HepG2 (cell line): ENCODE measurements around the gene SSH3. TPM values are rescaled to one million over a fixed set of nuclear protein-coding genes. Genes with fewer than 3 reads are reported as not detected.

Source experiments
- CBX1 ChIP-seq: IDR thresholded peaks from one replicate; pipeline ENCODE4 v1.6.1; 2016; ENCODE audit warnings: antibody characterized with exemption, low read depth
- DBP ChIP-seq: sonication (generic); formaldehyde crosslinking; IDR thresholded peaks from 2 replicates; pipeline ENCODE4 v1.4.0; 2020; ENCODE audit warnings: missing genetic modification reagents; ENCODE audit errors: not compliant biosample characterization
- DZIP1 ChIP-seq: sonication (generic); formaldehyde crosslinking; IDR thresholded peaks from 2 replicates; pipeline ENCODE4 v1.5.0; 2020; ENCODE audit warnings: mild to moderate bottlenecking, missing genetic modification reagents
- FOXA3 ChIP-seq: IDR thresholded peaks from 2 replicates; pipeline ENCODE4 v1.6.1; 2016; ENCODE audit warnings: missing genetic modification reagents, missing compliant biosample characterization
- HMG20B ChIP-seq: conservative IDR thresholded peaks from 2 replicates; pipeline ENCODE4 v1.6.1; 2016; ENCODE audit warnings: missing genetic modification reagents, missing compliant biosample characterization
- HNF4G ChIP-seq, 2 experiments: sonication (generic) in 1 of 2; formaldehyde crosslinking in 1 of 2; IDR thresholded peaks; 2 replicates each; pipeline versions ENCODE4 v1.4.0 to v1.6.1; 2011 to 2020; ENCODE audit warnings: borderline replicate concordance in 2 of 2, low read depth in 2 of 2, mild to moderate bottlenecking in 2 of 2, low read length in 1 of 2, missing genetic modification reagents in 1 of 2, moderate library complexity in 1 of 2
- MNT ChIP-seq: fragments of 450-650 bp; IDR thresholded peaks from 2 replicates; pipeline ENCODE4 v1.6.1; 2016
- MYPOP ChIP-seq: sonication (generic); formaldehyde crosslinking; IDR thresholded peaks from 2 replicates; pipeline ENCODE4 v1.8.1; 2023; ENCODE audit warnings: mild to moderate bottlenecking, moderate library complexity, missing genetic modification reagents
- NCOA5 ChIP-seq: sonication (generic); formaldehyde crosslinking; IDR thresholded peaks from 2 replicates; pipeline ENCODE4 v1.4.0; 2020; ENCODE audit warnings: missing genetic modification reagents
- NFATC3 ChIP-seq: sonication (generic); formaldehyde crosslinking; IDR thresholded peaks from 2 replicates; pipeline ENCODE4 v1.5.1; 2020; ENCODE audit warnings: mild to moderate bottlenecking, missing genetic modification reagents
- NFIC ChIP-seq: IDR thresholded peaks from 2 replicates; pipeline ENCODE4 v1.6.1; 2012; ENCODE audit warnings: mild to moderate bottlenecking, low read length, inconsistent platforms
- SIX4 ChIP-seq: sonication (generic); formaldehyde crosslinking; IDR thresholded peaks from 2 replicates; pipeline ENCODE4 v1.4.0; 2020; ENCODE audit warnings: missing genetic modification reagents
- ZBTB33 ChIP-seq: sonication (generic); formaldehyde crosslinking; IDR thresholded peaks from 2 replicates; pipeline ENCODE4 v1.4.0; 2020; ENCODE audit warnings: missing genetic modification reagents
- ZNF12 ChIP-seq: sonication (generic); formaldehyde crosslinking; IDR thresholded peaks from 2 replicates; pipeline ENCODE4 v1.5.0; 2020; ENCODE audit warnings: missing genetic modification reagents
- ZNF234 ChIP-seq: sonication (generic); formaldehyde crosslinking; conservative IDR thresholded peaks from 2 replicates; pipeline ENCODE4 v1.5.1; 2020; ENCODE audit warnings: mild to moderate bottlenecking, missing genetic modification reagents
- ZNF430 ChIP-seq: sonication (generic); formaldehyde crosslinking; IDR thresholded peaks from 2 replicates; pipeline ENCODE4 v1.9.0; 2021; ENCODE audit warnings: mild to moderate bottlenecking, missing genetic modification reagents
- ZNF547 ChIP-seq: sonication (generic); formaldehyde crosslinking; IDR thresholded peaks from 2 replicates; pipeline ENCODE4 v1.5.1; 2020; ENCODE audit warnings: mild to moderate bottlenecking, missing genetic modification reagents
- ZNF709 ChIP-seq: sonication (generic); formaldehyde crosslinking; IDR thresholded peaks from 2 replicates; pipeline ENCODE4 v1.5.0; 2020; ENCODE audit warnings: mild to moderate bottlenecking, missing genetic modification reagents
- ZNF782 ChIP-seq: sonication (generic); formaldehyde crosslinking; IDR thresholded peaks from 2 replicates; pipeline ENCODE4 v1.4.0; 2020; ENCODE audit warnings: missing genetic modification reagents, mild to moderate bottlenecking, borderline replicate concordance
- ZSCAN30 ChIP-seq: sonication (generic); formaldehyde crosslinking; IDR thresholded peaks from 2 replicates; pipeline ENCODE4 v1.5.0; 2020; ENCODE audit warnings: mild to moderate bottlenecking, missing genetic modification reagents
- polyA plus RNA-seq, 8 experiments: library from polyadenylated mRNA; depleted of rRNA in 3 of 8; stranded (reverse) in 7 of 8; unstranded in 1 of 8; fragments of >200 nt; fragmentation: Illumina TruSeq in 4 of 8; extraction: Trizol in 4 of 8; gene quantifications; 2 replicates each; pipeline versions ENCODE4 v1.2.1 to v1.2.3, GENCODE V29; 2011 to 2016; ENCODE audit warnings: low read depth in 4 of 8, missing spikeins in 1 of 8, mixed read lengths in 1 of 8; ENCODE audit not compliant: insufficient read depth in 1 of 8
- total RNA-seq, 5 experiments: library from RNA; depleted of rRNA; stranded (reverse); fragments of >200 nt; fragmentation: Illumina TruSeq; extraction: Trizol; gene quantifications; 2 replicates each; pipeline ENCODE4 v1.2.3, GENCODE V29; 2016; ENCODE audit warnings: low read depth in 1 of 5

Gene SSH3
- total and polyA plus RNA-seq, 2 of the 13 experiments (the other 11 are each of a cell fraction or from before 2014, with no cell fraction given), result 12.4 to 18.8 TPM

GRCh38 chr11:67317205-67317887, 14.0 kb downstream of the SSH3 start (continued):
- TF ChIP-seq ZNF234 (CRISPR knock-in tag) (no peak), ZSCAN30 (CRISPR knock-in tag) (no peak), MYPOP (peak; percentile 57; the same call in 1 of the 2 replicates), ZNF782 (CRISPR knock-in tag) (no peak), NCOA5 (CRISPR knock-in tag) (peak; percentile 48; the same call in 1 of the 2 replicates), ZNF709 (CRISPR knock-in tag) (no peak), NFIC (no peak), NFATC3 (no peak), HMG20B (CRISPR knock-in tag) (no peak), CBX1 (no peak), ZNF547 (CRISPR knock-in tag) (peak; percentile 95; the same call in 1 of the 2 replicates), ZBTB33 (CRISPR knock-in tag) (0 out of 2 replicates have a peak, but pooled peaks have one; percentile 19), MNT (no peak), SIX4 (CRISPR knock-in tag) (0 out of 2 replicates have a peak, but pooled peaks have one; percentile 17), ZNF430 (CRISPR knock-in tag) (peak; percentile 97; the same call in 1 of the 2 replicates), DBP (CRISPR knock-in tag) (no peak), HNF4G (IDR thresholded peaks at IDR 0.05; ENCODE audit: borderline replicate concordance, low read depth, low read length) (no peak), HNF4G (CRISPR knock-in tag; IDR thresholded peaks at IDR 0.05; ENCODE audit: borderline replicate concordance, low read depth) (no peak), FOXA3 (CRISPR knock-in tag) (0 out of 2 replicates have a peak, but pooled peaks have one; percentile 35), ZNF12 (CRISPR knock-in tag) (no peak; the same call in 1 of the 2 replicates), DZIP1 (CRISPR knock-in tag) (0 out of 2 replicates have a peak, but pooled peaks have one; percentile 27)
